ENCODE results near the gene SYNRG. TPM values are rescaled to one million over a fixed set of nuclear protein-coding genes. Genes with fewer than 3 reads are reported as not detected.

The SYNRG gene
- total RNA-seq, 1 experiment from 2014 or later: 127 TPM

DNA sequence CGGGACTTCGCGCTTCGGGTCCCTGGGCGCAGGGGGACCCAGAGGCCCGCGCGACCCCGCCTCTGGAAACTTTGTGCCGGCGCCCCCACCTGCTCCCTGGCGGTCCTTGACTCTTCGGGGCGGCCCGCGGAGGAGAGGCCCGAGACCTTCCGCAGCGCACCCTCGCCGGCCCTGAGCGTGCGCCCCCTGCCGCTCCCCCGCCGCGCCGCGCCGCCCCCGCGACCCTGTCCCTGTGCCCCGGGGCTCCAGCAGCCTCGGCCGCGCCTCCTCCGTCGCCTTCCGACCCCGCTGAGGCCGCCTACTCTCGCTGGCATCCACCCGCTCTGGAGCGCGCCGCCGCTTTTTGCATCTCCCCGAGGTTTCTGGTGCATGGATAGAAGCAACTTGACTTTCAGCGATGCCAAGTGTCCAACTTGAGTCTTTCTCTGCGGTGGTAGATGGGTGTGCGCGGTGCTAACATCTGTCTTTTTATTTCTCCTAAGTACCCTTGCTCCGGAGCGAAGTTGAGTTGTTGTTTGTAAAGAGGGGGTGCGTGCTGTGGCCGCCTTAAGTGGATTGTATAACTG lies 119.1 kb downstream of the SYNRG start:
- H3K4me3 Mint-ChIP-seq (ENCODE audit: low read depth, unreplicated experiment): peak overlapping the region; percentile 79
- intact Hi-C loops (cut with micrococcal nuclease; ENCODE audit: unreplicated experiment): loop anchor here (5.0 kb wide), 1 partner anchor 83 kb away; the partner anchor contains the start of genes ACACA and TADA2A
- no TSS peak for BruUV-seq (replicated peaks)
- peak overlapping the region; percentile 72 for H3K27ac Mint-ChIP-seq (ENCODE audit: unreplicated experiment)
- H3K27me3 Mint-ChIP-seq (ENCODE audit: unreplicated experiment): no peaks in the 10 kb centered on the region
- H3K9me3 Mint-ChIP-seq (ENCODE audit: low read depth, unreplicated experiment): no peaks in the 10 kb centered on the region
- H3K36me3 Mint-ChIP-seq (ENCODE audit: insufficient read depth, unreplicated experiment): peaks cover 36% of the 10 kb centered on the region
- H3K4me1 Mint-ChIP-seq (ENCODE audit: low read depth, unreplicated experiment): peaks cover 55% of the 10 kb centered on the region
- TF ChIP-seq, protein P1, sequence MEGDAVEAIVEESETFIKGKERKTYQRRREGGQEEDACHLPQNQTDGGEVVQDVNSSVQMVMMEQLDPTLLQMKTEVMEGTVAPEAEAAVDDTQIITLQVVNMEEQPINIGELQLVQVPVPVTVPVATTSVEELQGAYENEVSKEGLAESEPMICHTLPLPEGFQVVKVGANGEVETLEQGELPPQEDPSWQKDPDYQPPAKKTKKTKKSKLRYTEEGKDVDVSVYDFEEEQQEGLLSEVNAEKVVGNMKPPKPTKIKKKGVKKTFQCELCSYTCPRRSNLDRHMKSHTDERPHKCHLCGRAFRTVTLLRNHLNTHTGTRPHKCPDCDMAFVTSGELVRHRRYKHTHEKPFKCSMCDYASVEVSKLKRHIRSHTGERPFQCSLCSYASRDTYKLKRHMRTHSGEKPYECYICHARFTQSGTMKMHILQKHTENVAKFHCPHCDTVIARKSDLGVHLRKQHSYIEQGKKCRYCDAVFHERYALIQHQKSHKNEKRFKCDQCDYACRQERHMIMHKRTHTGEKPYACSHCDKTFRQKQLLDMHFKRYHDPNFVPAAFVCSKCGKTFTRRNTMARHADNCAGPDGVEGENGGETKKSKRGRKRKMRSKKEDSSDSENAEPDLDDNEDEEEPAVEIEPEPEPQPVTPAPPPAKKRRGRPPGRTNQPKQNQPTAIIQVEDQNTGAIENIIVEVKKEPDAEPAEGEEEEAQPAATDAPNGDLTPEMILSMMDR (IDR thresholded peaks at IDR 0.05; ENCODE audit: unreplicated experiment): peak; percentile 99
- CTCF ChIA-PET: interaction anchor here (0.5 to 1.4 kb wide), 4 partner anchors 9 to 117 kb away, joined by 5 to 9 read pairs (median 6); no protein-coding TSS in a partner anchor
- peak; percentile 98 for DNase-seq

DNA sequence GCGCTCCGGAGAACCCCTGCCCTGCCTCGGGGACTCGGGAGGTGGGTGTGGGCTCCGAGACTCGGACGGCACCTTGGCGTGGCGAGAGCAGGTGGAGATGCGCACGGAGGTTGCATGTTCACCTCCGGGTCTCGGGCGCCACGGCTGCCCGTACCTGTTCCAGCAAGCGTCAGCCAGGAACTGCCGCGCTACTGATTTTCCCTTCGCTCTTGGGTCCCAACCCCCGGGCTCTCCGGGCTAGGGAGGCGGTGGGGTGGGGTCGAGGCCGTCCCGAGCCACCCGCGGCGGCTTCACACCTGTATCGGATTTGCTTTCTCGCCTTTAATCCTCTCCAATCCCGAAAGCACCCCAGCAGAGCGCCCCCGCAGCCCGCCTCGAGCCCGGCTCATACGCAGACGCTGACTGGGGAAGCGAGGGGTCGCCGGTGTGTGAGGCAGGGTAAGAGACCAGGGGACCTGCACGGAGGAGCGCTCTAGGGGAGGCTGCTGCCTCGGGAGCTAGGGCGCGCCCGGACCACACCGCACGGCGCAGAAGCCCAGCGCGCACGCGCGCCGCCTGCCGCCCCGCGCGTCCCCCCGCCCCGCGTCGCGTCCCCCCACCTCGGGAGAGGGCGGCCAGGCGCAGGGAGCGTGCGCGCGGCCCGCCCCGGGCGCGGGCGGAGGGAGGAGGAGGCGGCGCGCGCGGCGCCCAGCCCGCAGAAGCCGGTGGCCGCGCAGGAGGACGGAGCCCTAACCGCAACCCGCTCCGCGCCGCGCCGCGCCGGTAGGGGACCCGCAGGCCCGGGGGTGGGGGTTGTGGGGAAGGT lies 119.8 kb downstream of the SYNRG start, which contains the start of gene DUSP14:
TSS of gene DUSP14 (plus strand) at position 695 of the 805 bp plus-strand sequence. CDS start 22,382 bp downstream, outside the sequence.
- TF ChIP-seq, protein P1 (IDR thresholded peaks at IDR 0.05; ENCODE audit: unreplicated experiment): no peak
- Mint-ChIP-seq H3K27ac (ENCODE audit: unreplicated experiment) (peak within 1 kb of the TSS; percentile 72), H3K4me3 (ENCODE audit: low read depth, unreplicated experiment) (peak within 1 kb of the TSS; percentile 79), H3K4me1 (ENCODE audit: low read depth, unreplicated experiment) (peaks cover 50% of the 10 kb centered on the region), H3K27me3 (ENCODE audit: unreplicated experiment) (no peaks in the 10 kb centered on the region), H3K36me3 (ENCODE audit: insufficient read depth, unreplicated experiment) (peaks cover 36% of the 10 kb centered on the region), H3K9me3 (ENCODE audit: low read depth, unreplicated experiment) (no peaks in the 10 kb centered on the region)
- CTCF ChIA-PET: interaction anchor here (0.5 to 1.5 kb wide), 4 partner anchors 9 to 116 kb away, joined by 5 to 6 read pairs (median 6); no protein-coding TSS in a partner anchor
- DNase-seq: peak; percentile 99
- BruUV-seq (replicated peaks): no TSS peak
- intact Hi-C loops (cut with micrococcal nuclease; ENCODE audit: unreplicated experiment): loop anchor here (5.0 kb wide), 1 partner anchor 82 kb away; the partner anchor contains the start of genes ACACA and TADA2A

DNA sequence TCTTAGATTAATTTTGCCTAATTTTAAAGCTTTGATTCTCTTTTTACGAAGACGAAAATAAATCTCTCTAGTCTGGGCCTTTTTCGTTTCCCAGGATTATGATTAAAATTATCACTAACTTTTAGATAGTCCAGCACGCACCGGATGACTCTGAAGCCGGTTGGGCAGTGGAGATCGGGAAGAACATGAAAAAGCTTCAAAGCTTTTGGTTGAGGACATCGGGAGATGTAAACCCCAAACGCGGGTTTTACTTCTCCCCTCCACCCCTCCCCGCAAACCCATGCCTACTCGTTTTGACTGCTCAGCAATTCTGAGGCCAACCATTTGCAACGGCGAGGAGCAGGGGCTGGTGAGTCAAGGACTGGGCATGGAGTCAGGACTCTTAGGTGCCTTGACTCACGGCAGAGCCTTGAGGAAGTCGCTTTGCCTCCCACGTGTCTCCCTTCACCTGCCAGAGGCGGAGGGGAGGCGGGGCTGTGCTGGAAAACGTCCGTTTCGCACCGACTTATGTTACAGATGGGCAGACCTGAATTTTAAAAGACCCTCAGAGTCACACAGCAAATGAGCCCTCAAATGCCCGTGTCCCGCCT lies 120.5 kb downstream of the SYNRG start:
- peak; percentile 99 for DNase-seq
- BruUV-seq (replicated peaks): TSS peak; percentile 70
- peak overlapping the region; percentile 79 for H3K4me3 Mint-ChIP-seq (ENCODE audit: low read depth, unreplicated experiment)
- H3K4me1 Mint-ChIP-seq (ENCODE audit: low read depth, unreplicated experiment): peaks cover 46% of the 10 kb centered on the region
- CTCF ChIA-PET: interaction anchor here (0.5 to 1.5 kb wide), 8 partner anchors 11 to 1682 kb away, joined by 3 to 12 read pairs (median 4); no protein-coding TSS in a partner anchor
- no peaks in the 10 kb centered on the region for H3K27me3 Mint-ChIP-seq (ENCODE audit: unreplicated experiment)
- intact Hi-C loops (cut with micrococcal nuclease; ENCODE audit: unreplicated experiment): no loop called here
- H3K9me3 Mint-ChIP-seq (ENCODE audit: low read depth, unreplicated experiment): no peaks in the 10 kb centered on the region
- H3K27ac Mint-ChIP-seq (ENCODE audit: unreplicated experiment): peak overlapping the region; percentile 63
- H3K36me3 Mint-ChIP-seq (ENCODE audit: insufficient read depth, unreplicated experiment): peaks cover 36% of the 10 kb centered on the region
- TF ChIP-seq, protein P1 (IDR thresholded peaks at IDR 0.05; ENCODE audit: unreplicated experiment): no peak

DNA sequence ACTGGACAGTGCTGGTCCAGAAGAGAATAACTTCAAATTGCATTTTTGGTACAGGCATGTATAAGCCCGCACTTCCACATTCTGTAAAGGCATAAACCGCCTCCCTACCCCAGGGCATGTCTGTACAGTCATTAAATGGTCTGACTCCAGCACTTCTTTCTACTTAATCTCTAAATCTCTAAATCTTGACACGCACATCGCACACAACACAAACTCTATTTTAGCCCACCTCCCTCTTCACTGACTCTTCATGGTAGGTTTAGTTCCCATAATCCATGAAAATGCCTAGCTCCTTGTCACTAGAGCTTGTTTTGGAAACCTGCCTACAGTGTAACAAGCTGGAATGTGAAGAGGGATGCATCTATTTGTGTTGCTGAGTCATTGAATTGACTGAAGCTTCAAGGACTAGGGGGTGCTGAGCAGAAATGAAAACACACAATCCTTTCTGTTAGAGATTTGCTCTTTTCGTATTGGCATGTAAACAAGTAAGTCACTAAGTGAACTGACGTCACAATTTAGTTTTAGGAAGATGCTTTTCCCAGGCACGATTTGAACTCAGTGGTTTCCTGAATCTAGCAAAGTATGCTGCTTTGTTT lies 121.1 kb downstream of the SYNRG start:
- peak; percentile 66 for DNase-seq
- Mint-ChIP-seq H3K36me3 (ENCODE audit: insufficient read depth, unreplicated experiment) (peaks cover 36% of the 10 kb centered on the region), H3K27me3 (ENCODE audit: unreplicated experiment) (no peaks in the 10 kb centered on the region), H3K4me3 (ENCODE audit: low read depth, unreplicated experiment) (peak overlapping the region; percentile 79), H3K27ac (ENCODE audit: unreplicated experiment) (peak overlapping the region; percentile 63), H3K4me1 (ENCODE audit: low read depth, unreplicated experiment) (peaks cover 49% of the 10 kb centered on the region), H3K9me3 (ENCODE audit: low read depth, unreplicated experiment) (no peaks in the 10 kb centered on the region)
- TF ChIP-seq, protein P1 (IDR thresholded peaks at IDR 0.05; ENCODE audit: unreplicated experiment): no peak
- no TSS peak for BruUV-seq (replicated peaks)
- intact Hi-C loops (cut with micrococcal nuclease; ENCODE audit: unreplicated experiment): no loop called here
- CTCF ChIA-PET: interaction anchor here (0.5 to 1.5 kb wide), 8 partner anchors 11 to 1683 kb away, joined by 3 to 12 read pairs (median 4); no protein-coding TSS in a partner anchor
